HCT116 (cell line): ENCODE measurements around the gene HOXD9. TPM values are rescaled to one million over a fixed set of nuclear protein-coding genes. Genes with fewer than 3 reads are reported as not detected.

ENCODE experiments used
- ATAC-seq: fragments of 200-7000 bp; cut with Tn5 transposase; 2 replicates; pipeline ENCODE4 v1.9.1; 2020; ENCODE audit warnings: mild to moderate bottlenecking, moderate library complexity
- BruUV-seq: library from RNA; stranded (reverse); fragments of 400-500 nt; replicated peaks from 2 replicates; lab custom pipeline; 2021; lab: Mats Ljungman, UMichigan
- CTCF ChIA-PET: fragments of 300-600 bp; sonication (Branson Sonifier 250); formaldehyde crosslinking; loops from one replicate; lab custom pipeline; 2021; ENCODE audit warnings: antibody characterized with exemption; lab: Charles Lee
- POLR2A ChIA-PET: fragments of 300-600, 350-600 bp; sonication (Branson Sonifier 250); formaldehyde crosslinking; loops from one replicate; lab custom pipeline; 2021; ENCODE audit warnings: antibody characterized with exemption; lab: Charles Lee
- RAD21 ChIA-PET, 2 experiments: fragments of 300-600 bp; sonication (Branson Sonifier 250); formaldehyde crosslinking; loops; one replicate each; lab custom pipeline; 2023; ENCODE audit warnings: low total read pairs in 2 of 2; ENCODE audit not compliant: uncharacterized antibody in 2 of 2, unreplicated experiment in 2 of 2, low non-redundant PET in 1 of 2; lab: Charles Lee
- DNase-seq: peaks from one replicate; pipeline ENCODE4 v3.0.0-alpha.2; 2010; ENCODE audit warnings: low read depth, low spot score
- H2AFZ ChIP-seq: fragments of 200-600 bp; shearing (Covaris generic), sonication (generic); 2 replicates; pipeline ENCODE4 v1.6.1; 2017; ENCODE audit warnings: low read depth, mixed run types, mixed read lengths, antibody characterized with exemption, low read length; ENCODE audit not compliant: poor library complexity, severe bottlenecking
- H3K27ac ChIP-seq: 2 replicates; pipeline ENCODE4 v1.5.1; 2012; ENCODE audit warnings: low read depth, low read length
- H3K27me3 ChIP-seq: fragments of 200-600 bp; sonication (generic); 2 replicates; pipeline ENCODE4 v1.6.1; 2016; ENCODE audit warnings: mixed run types, low read length, mixed read lengths; ENCODE audit not compliant: insufficient read depth
- H3K36me3 ChIP-seq, 2 experiments: fragments of 200-500 bp in 1 of 2; fragments of 200-600 bp in 1 of 2; sonication (Bioruptor generic) in 1 of 2; sonication (generic) in 1 of 2; 2 replicates each; pipeline versions ENCODE4 v1.5.1 to v1.6.1; 2014 to 2016; ENCODE audit warnings: low read length in 2 of 2, inconsistent platforms in 1 of 2, mixed read lengths in 1 of 2, mixed run types in 1 of 2; ENCODE audit not compliant: insufficient read depth in 2 of 2, control insufficient read depth in 1 of 2
- H3K4me1 ChIP-seq, 2 experiments: fragments of 200-600 bp in 1 of 2; sonication (generic) in 1 of 2; 2 replicates each; pipeline versions ENCODE4 v1.5.1 to v1.6.1; 2012 to 2017; ENCODE audit warnings: low read length in 2 of 2, inconsistent platforms in 1 of 2, mild to moderate bottlenecking in 1 of 2, mixed read lengths in 1 of 2, mixed run types in 1 of 2, moderate library complexity in 1 of 2; ENCODE audit not compliant: insufficient read depth in 2 of 2, control insufficient read depth in 1 of 2
- H3K4me2 ChIP-seq: fragments of 200-600 bp; sonication (generic); 2 replicates; pipeline ENCODE4 v1.6.1; 2017; ENCODE audit warnings: mixed run types, low read length, mixed read lengths
- H3K4me3 ChIP-seq, 2 experiments: fragments of 200-600 bp in 1 of 2; sonication (generic) in 1 of 2; replicated peaks in 1 of 2; 2 replicates each; pipeline ENCODE4 v1.5.1; 2011 to 2016; ENCODE audit warnings: low read length in 2 of 2, control low read depth in 1 of 2, low read depth in 1 of 2, mild to moderate bottlenecking in 1 of 2, mixed read lengths in 1 of 2, mixed run types in 1 of 2
- H3K79me2 ChIP-seq: fragments of 200-600 bp; sonication (generic); 2 replicates; pipeline ENCODE4 v1.6.1; 2017; ENCODE audit warnings: mild to moderate bottlenecking, mixed run types, low read length, moderate library complexity, mixed read lengths; ENCODE audit not compliant: insufficient read depth
- H3K9ac ChIP-seq: fragments of 200-600 bp; sonication (generic); 2 replicates; pipeline ENCODE4 v1.6.1; 2016; ENCODE audit warnings: low read length, mixed read lengths
- H3K9me2 ChIP-seq: fragments of 200-600 bp; sonication (generic), shearing (Covaris generic); 2 replicates; pipeline ENCODE4 v1.6.1; 2017; ENCODE audit warnings: mixed run types, mild to moderate bottlenecking, moderate library complexity; ENCODE audit not compliant: insufficient read depth
- H3K9me3 ChIP-seq, 2 experiments: fragments of 200-500 bp in 1 of 2; fragments of 200-600 bp in 1 of 2; sonication (Bioruptor generic) in 1 of 2; sonication (generic) in 1 of 2; 2 replicates each; pipeline ENCODE4 v1.6.1; 2014 to 2017; ENCODE audit warnings: low read length in 2 of 2, mixed read lengths in 2 of 2, inconsistent platforms in 1 of 2, low read depth in 1 of 2, mild to moderate bottlenecking in 1 of 2, mixed run types in 1 of 2, moderate library complexity in 1 of 2; ENCODE audit not compliant: control insufficient read depth in 1 of 2, insufficient read depth in 1 of 2
- H4K20me1 ChIP-seq: fragments of 200-600 bp; sonication (generic), shearing (Covaris generic); 2 replicates; pipeline ENCODE4 v1.6.1; 2017; ENCODE audit warnings: mixed run types, mild to moderate bottlenecking, moderate library complexity; ENCODE audit not compliant: insufficient read depth
- CBX3 ChIP-seq: IDR thresholded peaks from 2 replicates; pipeline ENCODE4 v1.6.1; 2012; ENCODE audit warnings: low read depth
- EGR1 ChIP-seq: IDR thresholded peaks from 2 replicates; pipeline ENCODE4 v1.6.1; 2012; ENCODE audit warnings: low read depth
- EZH2phosphoT487 ChIP-seq: fragments of 200-600 bp; IDR thresholded peaks from 2 replicates; pipeline ENCODE4 v1.6.1; 2018; ENCODE audit warnings: antibody characterized with exemption, borderline replicate concordance
- JUND ChIP-seq: IDR thresholded peaks from 2 replicates; pipeline ENCODE4 v1.6.1; 2012
- SIN3A ChIP-seq: IDR thresholded peaks from 2 replicates; pipeline ENCODE4 v1.6.1; 2012; ENCODE audit warnings: low read depth
- SP1 ChIP-seq: IDR thresholded peaks from 2 replicates; pipeline ENCODE4 v1.6.1; 2012; ENCODE audit warnings: low read depth
- SRF ChIP-seq: IDR thresholded peaks from 2 replicates; pipeline ENCODE4 v1.6.1; 2012; ENCODE audit warnings: low read depth
- TCF7L2 ChIP-seq: IDR thresholded peaks from 2 replicates; pipeline ENCODE4 v1.7.0; 2011; ENCODE audit warnings: borderline replicate concordance, inconsistent platforms; ENCODE audit not compliant: insufficient read depth, insufficient read length; ENCODE audit errors: extremely low read depth
- YY1 ChIP-seq: IDR thresholded peaks from 2 replicates; pipeline ENCODE4 v1.6.1; 2011; ENCODE audit warnings: low read length, low read depth, moderate library complexity, mild to moderate bottlenecking; ENCODE audit not compliant: insufficient replicate concordance; ENCODE audit errors: extremely low read depth
- ZFX ChIP-seq: fragments of 450-650 bp; IDR thresholded peaks from 2 replicates; pipeline ENCODE4 v1.6.1; 2017
- ZNF274 ChIP-seq: fragments of 200-500 bp; sonication (Bioruptor generic); IDR thresholded peaks from 2 replicates; pipeline ENCODE4 v1.6.1; 2014; ENCODE audit warnings: mild to moderate bottlenecking, low read depth, low read length, inconsistent platforms
- intact Hi-C: fragments of 100-400 bp; cut with micrococcal nuclease; formaldehyde crosslinking; loops from 2 replicates; pipeline ENCODE4 v1.10.0; 2022
- total RNA-seq: library from RNA; stranded (reverse); gene quantifications from one replicate; pipeline ENCODE4 v1.2.1, GENCODE V29; 2021; ENCODE audit not compliant: unreplicated experiment
- TF ChIP-seq, protein P1 (sequence below): IDR thresholded peaks from 2 replicates; pipeline ENCODE4 v1.6.1; 2012
- TF ChIP-seq, protein P2 (sequence below): IDR thresholded peaks from 2 replicates; pipeline ENCODE4 v1.6.1; 2011; ENCODE audit warnings: mild to moderate bottlenecking, low read length, moderate library complexity; ENCODE audit not compliant: insufficient replicate concordance; ENCODE audit errors: extremely low read depth
- TF ChIP-seq, protein P3 (sequence below), 3 experiments: fragments of 200-600 bp in 1 of 3; sonication (generic) in 1 of 3; IDR thresholded peaks in 2 of 3; conservative IDR thresholded peaks in 1 of 3; 2 replicates each; pipeline ENCODE4 v1.5.1; 2012 to 2017; ENCODE audit warnings: low read depth in 2 of 3, low read length in 2 of 3, antibody characterized with exemption in 1 of 3, borderline replicate concordance in 1 of 3, control low read depth in 1 of 3, mild to moderate bottlenecking in 1 of 3, mixed read lengths in 1 of 3, mixed run types in 1 of 3, moderate library complexity in 1 of 3; ENCODE audit not compliant: insufficient read depth in 1 of 3

Gene HOXD9
- total RNA-seq, 1 experiment from 2014 or later = not detected

DNA sequence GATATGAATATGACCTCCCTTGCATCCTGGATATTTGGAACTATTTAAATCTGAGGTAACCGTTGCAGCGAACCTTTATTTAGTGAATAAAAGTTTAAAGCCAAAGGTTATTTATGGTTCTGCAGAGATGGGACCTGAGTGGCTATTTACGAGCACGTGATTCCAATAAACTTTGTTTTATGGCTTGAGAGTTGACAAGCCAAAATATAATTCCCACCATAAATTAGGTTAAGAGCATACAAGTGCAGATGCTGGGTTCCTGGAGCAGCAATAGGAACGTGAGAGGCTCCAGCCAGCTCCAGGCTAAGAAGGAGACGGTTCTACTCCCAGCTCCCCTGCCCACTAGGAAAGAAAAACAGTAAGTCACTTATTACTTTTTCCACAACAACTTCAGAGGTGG is 23.6 kb downstream of the HOXD9 start:
- DNase-seq (no peak), ATAC-seq (no peak)
- Histone ChIP-seq H3K4me2 (no peak overlapping the region), H3K4me3 (no peak overlapping the region), H3K27me3 (no peaks in the 10 kb centered on the region), H3K9me2 (no peaks in the 10 kb centered on the region), H3K27ac (no peak overlapping the region), H3K9ac (no peak overlapping the region), H3K4me1 (no peaks in the 10 kb centered on the region), H4K20me1 (no peaks in the 10 kb centered on the region), H3K79me2 (no peaks in the 10 kb centered on the region), H2AFZ (no peak overlapping the region), H3K36me3 (no peaks in the 10 kb centered on the region), H3K9me3 (no peaks in the 10 kb centered on the region)
- ChIA-PET RAD21 (no interaction called here), POLR2A (no interaction called here), CTCF (no interaction called here)
- intact Hi-C loops = no loop called here
- TF ChIP-seq ZNF274 (no peak), SRF (no peak), SIN3A (no peak), EGR1 (no peak), EZH2phosphoT487 (no peak), CBX3 (no peak)
- TF ChIP-seq, protein P1, sequence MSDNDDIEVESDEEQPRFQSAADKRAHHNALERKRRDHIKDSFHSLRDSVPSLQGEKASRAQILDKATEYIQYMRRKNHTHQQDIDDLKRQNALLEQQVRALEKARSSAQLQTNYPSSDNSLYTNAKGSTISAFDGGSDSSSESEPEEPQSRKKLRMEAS = no peak
- TF ChIP-seq, protein P2, sequence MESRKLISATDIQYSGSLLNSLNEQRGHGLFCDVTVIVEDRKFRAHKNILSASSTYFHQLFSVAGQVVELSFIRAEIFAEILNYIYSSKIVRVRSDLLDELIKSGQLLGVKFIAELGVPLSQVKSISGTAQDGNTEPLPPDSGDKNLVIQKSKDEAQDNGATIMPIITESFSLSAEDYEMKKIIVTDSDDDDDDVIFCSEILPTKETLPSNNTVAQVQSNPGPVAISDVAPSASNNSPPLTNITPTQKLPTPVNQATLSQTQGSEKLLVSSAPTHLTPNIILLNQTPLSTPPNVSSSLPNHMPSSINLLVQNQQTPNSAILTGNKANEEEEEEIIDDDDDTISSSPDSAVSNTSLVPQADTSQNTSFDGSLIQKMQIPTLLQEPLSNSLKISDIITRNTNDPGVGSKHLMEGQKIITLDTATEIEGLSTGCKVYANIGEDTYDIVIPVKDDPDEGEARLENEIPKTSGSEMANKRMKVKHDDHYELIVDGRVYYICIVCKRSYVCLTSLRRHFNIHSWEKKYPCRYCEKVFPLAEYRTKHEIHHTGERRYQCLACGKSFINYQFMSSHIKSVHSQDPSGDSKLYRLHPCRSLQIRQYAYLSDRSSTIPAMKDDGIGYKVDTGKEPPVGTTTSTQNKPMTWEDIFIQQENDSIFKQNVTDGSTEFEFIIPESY = no peak
- BruUV-seq = no TSS peak

DNA sequence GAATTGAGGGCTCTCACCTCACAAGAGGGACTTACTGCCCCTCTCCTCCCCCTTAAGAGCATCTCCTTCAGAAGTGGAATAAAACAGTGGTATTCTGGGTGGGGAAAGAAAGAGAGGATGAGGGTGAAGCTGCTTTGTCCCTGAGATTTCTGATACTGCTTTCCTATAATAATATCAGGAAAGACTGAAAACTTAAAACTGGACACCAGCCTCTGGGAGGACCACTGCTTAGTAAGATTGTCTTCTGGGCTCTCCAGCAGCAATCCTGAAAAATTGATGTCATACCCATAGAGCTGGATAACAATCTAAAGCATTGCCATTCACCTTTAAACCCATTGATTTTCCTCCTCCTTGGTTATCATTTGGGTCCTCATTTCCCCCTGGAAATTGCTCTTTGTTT is 24.1 kb downstream of the HOXD9 start:
- no peak overlapping the region for H3K9ac ChIP-seq
- H2AFZ ChIP-seq = no peak overlapping the region
- H3K4me1 ChIP-seq = no peaks in the 10 kb centered on the region
- H3K9me2 ChIP-seq = no peaks in the 10 kb centered on the region
- CTCF ChIA-PET = no interaction called here
- no peaks in the 10 kb centered on the region for H3K79me2 ChIP-seq
- no peaks in the 10 kb centered on the region for H3K27me3 ChIP-seq
- POLR2A ChIA-PET = no interaction called here
- H3K27ac ChIP-seq = no peak overlapping the region
- BruUV-seq = no TSS peak
- no peak overlapping the region for H3K4me2 ChIP-seq
- no peak overlapping the region for H3K4me3 ChIP-seq
- H3K36me3 ChIP-seq = no peaks in the 10 kb centered on the region
- no peaks in the 10 kb centered on the region for H3K9me3 ChIP-seq
- H4K20me1 ChIP-seq = no peaks in the 10 kb centered on the region
- intact Hi-C loops = no loop called here
- no peak for ATAC-seq
- RAD21 ChIA-PET = no interaction called here
- no peak for DNase-seq
- TF ChIP-seq SRF (no peak), EGR1 (no peak), JUND (no peak), ZFX (no peak), TCF7L2 (no peak), YY1 (no peak), SP1 (no peak), SIN3A (no peak), CBX3 (no peak), ZNF274 (no peak)
- TF ChIP-seq, protein P2 = no peak
- TF ChIP-seq, protein P3, sequence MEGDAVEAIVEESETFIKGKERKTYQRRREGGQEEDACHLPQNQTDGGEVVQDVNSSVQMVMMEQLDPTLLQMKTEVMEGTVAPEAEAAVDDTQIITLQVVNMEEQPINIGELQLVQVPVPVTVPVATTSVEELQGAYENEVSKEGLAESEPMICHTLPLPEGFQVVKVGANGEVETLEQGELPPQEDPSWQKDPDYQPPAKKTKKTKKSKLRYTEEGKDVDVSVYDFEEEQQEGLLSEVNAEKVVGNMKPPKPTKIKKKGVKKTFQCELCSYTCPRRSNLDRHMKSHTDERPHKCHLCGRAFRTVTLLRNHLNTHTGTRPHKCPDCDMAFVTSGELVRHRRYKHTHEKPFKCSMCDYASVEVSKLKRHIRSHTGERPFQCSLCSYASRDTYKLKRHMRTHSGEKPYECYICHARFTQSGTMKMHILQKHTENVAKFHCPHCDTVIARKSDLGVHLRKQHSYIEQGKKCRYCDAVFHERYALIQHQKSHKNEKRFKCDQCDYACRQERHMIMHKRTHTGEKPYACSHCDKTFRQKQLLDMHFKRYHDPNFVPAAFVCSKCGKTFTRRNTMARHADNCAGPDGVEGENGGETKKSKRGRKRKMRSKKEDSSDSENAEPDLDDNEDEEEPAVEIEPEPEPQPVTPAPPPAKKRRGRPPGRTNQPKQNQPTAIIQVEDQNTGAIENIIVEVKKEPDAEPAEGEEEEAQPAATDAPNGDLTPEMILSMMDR (IDR thresholded peaks at IDR 0.05 in 2 of 3, conservative IDR thresholded peaks at IDR 0.05 in 1 of 3; ENCODE audit: borderline replicate concordance in 1 of 3, insufficient read depth in 1 of 3, low read depth in 2 of 3, low read length in 2 of 3) = no peak
